ENCODE data around the gene UQCC2.

UQCC2 gene

GRCh38 chr6:33652002-33652401 lies 59.5 kb downstream of the UQCC2 start:
- TF ChIP-seq RARB (CRISPR knock-in tag; IDR thresholded peaks at IDR 0.05) (no peak), POU6F1 (CRISPR knock-in tag; IDR thresholded peaks at IDR 0.05; ENCODE audit: borderline replicate concordance, low read depth) (no peak), CREB5 (CRISPR knock-in tag; IDR thresholded peaks at IDR 0.05; ENCODE audit: low read depth) (no peak), BACH2 (CRISPR knock-in tag; IDR thresholded peaks at IDR 0.05; ENCODE audit: borderline replicate concordance) (no peak)
- ATAC-seq: no peak

- TF ChIP-seq CSDC2 (CRISPR knock-in tag; IDR thresholded peaks at IDR 0.05) (no peak), ZNF8 (CRISPR knock-in tag; IDR thresholded peaks at IDR 0.05) (no peak), RARB (CRISPR knock-in tag; IDR thresholded peaks at IDR 0.05) (no peak), ZFP30 (CRISPR knock-in tag; IDR thresholded peaks at IDR 0.05) (no peak), ZC3H10 (CRISPR knock-in tag; IDR thresholded peaks at IDR 0.05) (no peak), TOX (CRISPR knock-in tag; IDR thresholded peaks at IDR 0.05; ENCODE audit: borderline replicate concordance) (no peak)
- ATAC-seq: no peak
These were observed 60.1 kb downstream of the UQCC2 start for GRCh38 chr6:33651403-33651802.
